Measurements from ENCODE around the gene EEFSEC. TPM values are rescaled to one million over a fixed set of nuclear protein-coding genes. Genes with fewer than 3 reads are reported as not detected.
A peak's percentile ranks its signal among the peaks of the same experiment; 100 is the strongest.

Gene EEFSEC
- total RNA-seq, 1 donor from 2014 or later, result 7.1 TPM

- Mint-ChIP-seq H3K4me1 (ENCODE audit: unreplicated experiment) (peaks cover 13% of the 10 kb centered on the region), H3K27me3 (ENCODE audit: unreplicated experiment) (peaks cover 16% of the 10 kb centered on the region), H3K9me3 (ENCODE audit: unreplicated experiment) (no peaks in the 10 kb centered on the region), H3K4me3 (ENCODE audit: unreplicated experiment) (peak overlapping the region; percentile 51), H3K27ac (ENCODE audit: unreplicated experiment) (no peak overlapping the region), H3K36me3 (ENCODE audit: low read depth, unreplicated experiment) (peaks cover 5% of the 10 kb centered on the region)
- no peak for TF ChIP-seq CTCF (IDR thresholded peaks at IDR 0.05; ENCODE audit: unreplicated experiment)
- DNase-seq (ENCODE audit: low spot score), result no peak
Measured at GRCh38 chr3:128390867-128391266, 237.6 kb downstream of the EEFSEC start.

- Mint-ChIP-seq H3K9me3 (ENCODE audit: unreplicated experiment) (no peaks in the 10 kb centered on the region), H3K27me3 (ENCODE audit: unreplicated experiment) (peaks cover 16% of the 10 kb centered on the region), H3K36me3 (ENCODE audit: low read depth, unreplicated experiment) (peaks cover 5% of the 10 kb centered on the region), H3K4me3 (ENCODE audit: unreplicated experiment) (no peak overlapping the region), H3K27ac (ENCODE audit: unreplicated experiment) (no peak overlapping the region), H3K4me1 (ENCODE audit: unreplicated experiment) (peaks cover 13% of the 10 kb centered on the region)
- no peak for TF ChIP-seq CTCF (IDR thresholded peaks at IDR 0.05; ENCODE audit: unreplicated experiment)
- no peak for DNase-seq (ENCODE audit: low spot score)
Measured at GRCh38 chr3:128392021-128392420, 238.7 kb downstream of the EEFSEC start.

- Mint-ChIP-seq H3K4me1 (ENCODE audit: unreplicated experiment) (peaks cover 11% of the 10 kb centered on the region), H3K4me3 (ENCODE audit: unreplicated experiment) (no peak overlapping the region), H3K36me3 (ENCODE audit: low read depth, unreplicated experiment) (peaks cover 5% of the 10 kb centered on the region), H3K27ac (ENCODE audit: unreplicated experiment) (no peak overlapping the region), H3K9me3 (ENCODE audit: unreplicated experiment) (no peaks in the 10 kb centered on the region), H3K27me3 (ENCODE audit: unreplicated experiment) (peaks cover 13% of the 10 kb centered on the region)
- no peak for DNase-seq (ENCODE audit: low spot score)
- no peak for TF ChIP-seq CTCF (IDR thresholded peaks at IDR 0.05; ENCODE audit: unreplicated experiment)
Measured at GRCh38 chr3:128392818-128393544, 239.7 kb downstream of the EEFSEC start.

GRCh38 chr3:128394033-128394432, 240.8 kb downstream of the EEFSEC start:
- H3K27me3 Mint-ChIP-seq (ENCODE audit: unreplicated experiment), result peaks cover 10% of the 10 kb centered on the region
- H3K9me3 Mint-ChIP-seq (ENCODE audit: unreplicated experiment), result no peaks in the 10 kb centered on the region
- TF ChIP-seq CTCF (IDR thresholded peaks at IDR 0.05; ENCODE audit: unreplicated experiment), result no peak
- H3K4me3 Mint-ChIP-seq (ENCODE audit: unreplicated experiment), result no peak overlapping the region
- no peak overlapping the region for H3K27ac Mint-ChIP-seq (ENCODE audit: unreplicated experiment)
- H3K36me3 Mint-ChIP-seq (ENCODE audit: low read depth, unreplicated experiment), result peaks cover 5% of the 10 kb centered on the region
- peaks cover 11% of the 10 kb centered on the region for H3K4me1 Mint-ChIP-seq (ENCODE audit: unreplicated experiment)
- DNase-seq (ENCODE audit: low spot score), result no peak

GRCh38 chr3:128395046-128395445, 241.8 kb downstream of the EEFSEC start:
- no peak for DNase-seq (ENCODE audit: low spot score)
- H3K27ac Mint-ChIP-seq (ENCODE audit: unreplicated experiment), result no peak overlapping the region
- peaks cover 10% of the 10 kb centered on the region for H3K27me3 Mint-ChIP-seq (ENCODE audit: unreplicated experiment)
- H3K4me3 Mint-ChIP-seq (ENCODE audit: unreplicated experiment), result no peak overlapping the region
- H3K4me1 Mint-ChIP-seq (ENCODE audit: unreplicated experiment), result peaks cover 11% of the 10 kb centered on the region
- TF ChIP-seq CTCF (IDR thresholded peaks at IDR 0.05; ENCODE audit: unreplicated experiment), result no peak
- H3K9me3 Mint-ChIP-seq (ENCODE audit: unreplicated experiment), result no peaks in the 10 kb centered on the region
- H3K36me3 Mint-ChIP-seq (ENCODE audit: low read depth, unreplicated experiment), result peaks cover 5% of the 10 kb centered on the region
